GM13977 (cell line): ENCODE results near the gene DDIAS.
"Not testable (repeated sequence)": the region's sequence is repeated elsewhere in the genome, so short reads cannot be mapped to it uniquely, and the experiment has no call there.

Experiments
- DNase-seq: peaks from one replicate; pipeline ENCODE4 v3.0.0; 2012; ENCODE audit warnings: low spot score
- CTCF ChIP-seq: IDR thresholded peaks from 2 replicates; pipeline ENCODE4 v1.5.1; 2012; ENCODE audit warnings: mild to moderate bottlenecking, control low read depth; ENCODE audit not compliant: insufficient read depth; ENCODE audit errors: extremely low read depth, missing control alignments
- in situ Hi-C: fragments of 300-500 bp; cut with MboI; formaldehyde crosslinking; loops from one replicate; pipeline ENCODE4 v1.12.0; 2022; ENCODE audit warnings: low sequenced_read_pairs, low pct_unique_long_range_greater_than_20kb, mixed read lengths, inconsistent platforms; ENCODE audit not compliant: unreplicated experiment

The DDIAS gene

DNA sequence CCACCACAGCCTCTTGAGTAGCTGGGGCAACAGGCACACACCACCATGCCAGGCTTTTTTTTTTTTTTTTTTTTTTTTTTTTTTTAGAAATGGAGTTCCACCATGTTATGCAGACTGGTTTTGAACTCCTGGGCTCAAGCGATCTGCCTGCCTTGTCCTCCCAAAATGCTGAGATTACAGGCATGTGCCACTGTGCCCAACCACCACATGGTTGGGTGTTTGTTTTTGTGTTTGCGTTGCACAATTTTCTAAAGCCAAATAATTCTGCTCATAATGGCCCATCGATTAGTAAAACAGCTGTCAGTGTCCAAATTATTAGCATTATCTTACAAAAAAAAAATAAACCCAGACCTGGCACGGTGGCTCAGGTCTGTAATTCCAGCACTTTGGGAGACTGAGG lies 65.8 kb downstream of the DDIAS start:
- TF ChIP-seq CTCF = no peak
- in situ Hi-C loops = no loop called here
- DNase-seq = no peak

- peak; percentile 73 for DNase-seq
- TF ChIP-seq CTCF = no peak
- in situ Hi-C loops = no loop called here
Measured at GRCh38 chr11:82969811-82970210, 68.3 kb downstream of the DDIAS start.

DNA sequence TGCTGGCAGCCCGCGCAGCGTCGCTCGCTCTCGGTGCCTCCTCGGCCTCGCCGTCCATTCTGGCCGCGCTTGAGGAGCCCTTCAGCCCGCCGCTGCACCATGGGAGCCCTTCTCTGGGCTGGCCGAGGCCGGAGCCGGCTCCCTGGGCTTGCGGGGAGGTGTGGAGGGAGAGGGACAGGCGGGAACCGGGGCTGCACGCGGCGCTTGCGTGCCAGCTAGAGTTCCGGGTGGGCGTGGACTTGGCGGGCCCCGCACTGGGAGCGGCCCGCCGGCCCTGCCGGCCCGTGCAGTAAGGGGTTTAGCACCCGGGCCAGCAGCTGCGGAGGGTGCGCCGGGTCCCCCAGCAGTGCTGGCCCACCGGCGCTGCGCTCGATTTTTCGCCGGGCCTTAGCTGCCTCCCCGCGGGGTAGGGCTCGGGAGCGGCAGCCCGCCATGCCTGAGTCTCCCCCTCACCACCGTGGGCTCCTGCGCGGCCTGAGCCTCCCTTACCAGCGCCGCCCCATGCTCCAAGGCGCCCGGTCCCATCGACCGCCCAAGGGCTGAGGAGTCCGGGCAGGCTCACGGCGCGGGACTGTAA lies 69.1 kb downstream of the DDIAS start:
- DNase-seq, in situ Hi-C loops: not testable (repeated sequence)

GRCh38 chr11:82971519-82971946 lies 70.0 kb downstream of the DDIAS start:
- DNase-seq, in situ Hi-C loops: not testable (repeated sequence)

GRCh38 chr11:82972103-82972502 lies 70.6 kb downstream of the DDIAS start:
- no peak for TF ChIP-seq CTCF
- in situ Hi-C loops = no loop called here
- no peak for DNase-seq

DNA sequence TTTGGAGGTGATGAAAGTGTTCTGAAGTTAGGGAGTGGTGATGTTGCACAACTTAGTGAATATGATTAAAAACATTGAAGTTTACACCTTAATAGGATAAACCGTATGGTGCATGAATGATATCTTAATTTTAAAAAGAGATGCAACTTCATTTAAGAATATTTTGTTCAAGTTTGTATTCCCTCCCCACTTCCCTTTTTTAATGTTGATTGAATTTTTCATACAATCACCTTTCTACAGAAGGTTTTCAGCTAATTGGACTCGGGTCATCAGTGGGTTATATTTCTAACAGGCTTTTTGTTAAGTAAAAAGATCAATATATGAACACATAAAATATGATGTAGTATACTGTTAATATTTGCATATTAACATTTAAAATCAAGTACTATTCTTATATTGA lies 72.6 kb downstream of the DDIAS start:
- no peak for DNase-seq
- no peak for TF ChIP-seq CTCF
- in situ Hi-C loops = no loop called here

DNA sequence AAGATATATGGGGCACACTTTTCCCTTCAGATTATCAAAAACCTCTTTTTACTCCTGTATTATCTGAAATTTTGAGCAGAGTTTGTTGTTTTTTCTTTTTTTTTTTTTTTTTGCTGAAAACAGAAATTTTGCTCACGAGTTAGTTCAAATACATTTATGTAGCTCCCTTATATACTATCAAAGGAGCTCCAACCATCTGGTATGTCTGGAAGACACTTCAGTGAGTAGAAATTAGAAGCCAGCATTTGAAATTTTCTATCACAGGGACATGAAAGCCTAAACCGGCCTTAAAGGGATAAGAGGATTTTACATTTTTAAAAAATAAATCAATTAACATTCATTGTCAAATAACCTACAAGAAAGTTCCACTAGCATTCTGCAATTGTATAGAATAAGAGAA lies 73.3 kb downstream of the DDIAS start:
- no peak for TF ChIP-seq CTCF
- no peak for DNase-seq
- in situ Hi-C loops = no loop called here

DNA sequence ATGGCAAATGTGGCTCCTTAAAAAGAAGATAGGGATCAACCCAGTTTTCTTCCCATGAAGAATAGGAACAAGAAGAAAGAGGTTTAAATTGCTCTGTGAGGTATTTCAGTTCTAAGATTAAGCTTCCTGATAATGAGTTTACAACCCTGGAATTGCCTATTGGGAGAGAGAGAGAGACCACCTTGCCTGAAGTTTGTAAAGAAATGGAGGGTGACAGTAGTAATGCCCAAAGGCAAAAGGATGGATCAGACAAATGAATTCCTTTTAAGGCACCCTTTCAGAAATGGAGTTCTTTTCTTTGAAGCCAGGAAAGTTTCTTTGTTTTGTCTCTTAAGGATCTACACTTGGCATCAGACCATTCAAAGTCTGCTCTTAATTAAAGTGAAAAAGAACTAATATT lies 74.3 kb downstream of the DDIAS start:
- in situ Hi-C loops = no loop called here
- no peak for DNase-seq
- TF ChIP-seq CTCF = no peak
